GM03348 (cell line): ENCODE measurements around the gene HELZ.
"Not testable (repeated sequence)": the region's sequence is repeated elsewhere in the genome, so short reads cannot be mapped to it uniquely, and the experiment has no call there.

ENCODE experiments used
- DNase-seq: peaks from one replicate; pipeline ENCODE4 v3.0.0; 2012; ENCODE audit warnings: low spot score

HELZ gene

DNA sequence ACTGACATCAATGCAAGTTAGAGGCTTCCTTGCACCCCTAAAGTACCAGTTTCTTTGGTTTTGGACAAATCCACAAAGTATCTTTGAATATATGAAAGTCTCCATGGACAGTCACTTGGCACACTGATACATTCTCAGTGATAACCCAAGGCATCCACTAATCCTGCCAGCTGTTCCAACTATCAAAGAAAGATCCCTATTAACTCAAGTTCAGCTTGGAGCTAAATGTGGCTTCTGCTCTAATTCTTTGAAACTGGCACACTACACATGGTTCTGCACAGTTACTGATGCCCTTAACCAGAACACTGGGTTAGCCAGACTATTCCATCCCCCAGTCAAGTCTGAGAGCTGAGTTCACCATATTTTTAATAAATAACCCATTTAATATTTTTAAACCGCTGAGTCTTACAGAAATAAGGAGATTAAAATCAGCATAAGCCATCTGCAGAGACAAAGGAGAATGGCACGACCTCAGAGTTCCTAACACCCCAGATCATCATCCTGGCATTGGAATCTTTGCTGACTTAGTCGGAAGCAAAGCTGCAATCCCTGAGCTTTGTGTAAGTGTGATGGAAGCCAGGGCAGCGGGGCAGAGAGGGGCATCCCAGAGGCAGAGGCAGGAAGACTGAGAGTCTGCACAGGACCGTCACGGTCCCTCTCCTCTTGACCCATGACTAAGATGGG is 194.4 kb downstream of the HELZ start:
- DNase-seq = no peak

DNA sequence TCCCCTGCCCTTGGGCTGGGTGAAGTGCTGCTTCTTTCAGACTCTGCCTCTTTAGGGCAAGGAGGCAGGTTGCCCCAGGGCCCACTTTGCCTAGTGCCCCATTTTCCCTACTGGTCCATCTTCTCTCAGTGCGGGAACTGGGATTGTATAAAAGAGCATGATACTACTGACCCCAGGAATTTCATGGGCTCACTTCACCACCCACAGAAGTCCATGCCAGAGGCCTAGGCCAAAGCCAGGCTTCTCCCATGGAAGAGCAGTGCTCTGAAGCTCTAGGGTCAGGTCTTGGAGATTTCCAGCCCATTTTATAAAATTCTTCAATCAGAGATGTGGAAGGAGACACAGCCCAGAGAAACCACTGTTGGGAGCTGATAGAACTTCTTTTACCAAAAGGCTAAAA is 194.9 kb downstream of the HELZ start:
- no peak for DNase-seq

DNA sequence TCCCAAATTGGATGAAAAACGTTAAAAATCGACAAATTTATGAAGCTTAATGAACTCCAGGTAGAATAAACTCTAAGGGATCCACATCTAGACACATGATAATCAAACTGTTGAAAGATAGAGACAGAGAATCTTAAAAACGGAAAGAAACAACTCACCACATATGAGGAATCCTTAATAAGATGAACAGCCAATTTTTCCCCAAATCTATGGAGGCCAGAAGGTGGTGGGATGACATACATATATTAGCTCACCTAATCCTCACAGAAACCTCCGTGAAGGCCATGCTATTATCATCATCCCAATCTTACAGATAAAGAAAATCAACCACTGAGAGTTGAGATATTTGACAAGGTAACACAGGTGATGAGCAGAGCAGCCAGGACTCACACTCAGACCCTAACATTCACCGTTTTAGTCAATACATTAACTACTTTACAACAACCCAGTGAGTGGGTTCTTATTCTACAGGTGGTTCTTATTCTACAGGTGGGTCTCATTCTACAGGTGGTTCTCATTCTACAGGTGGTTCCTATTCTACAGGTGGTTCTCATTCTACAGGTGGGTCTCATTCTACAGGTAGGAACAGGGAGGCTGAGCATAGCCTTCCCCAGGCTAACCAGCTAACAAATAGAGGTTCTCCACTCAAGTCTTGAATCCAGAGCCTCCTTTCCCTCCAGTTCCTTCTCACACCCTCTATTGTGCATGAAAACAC is 195.8 kb downstream of the HELZ start:
- DNase-seq = no peak

DNA sequence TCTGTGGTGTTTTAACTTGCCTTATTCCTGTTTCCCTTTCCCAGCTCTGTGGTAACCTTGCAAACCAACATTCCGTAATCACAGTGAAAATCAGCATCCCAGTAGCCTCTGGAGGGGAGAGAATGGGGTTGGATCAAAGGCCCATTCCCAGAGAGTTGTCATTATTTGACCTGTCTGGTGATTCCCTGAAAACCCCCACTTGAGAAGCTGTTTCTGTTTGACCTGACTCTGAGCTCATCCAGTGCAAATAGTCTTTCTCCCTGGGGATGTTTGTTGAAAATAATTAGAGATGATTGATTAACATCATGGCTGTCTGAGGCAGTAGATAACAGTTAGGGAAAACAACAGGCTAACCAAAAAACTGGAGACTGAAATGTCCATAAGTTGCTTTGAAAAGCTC is 197.6 kb downstream of the HELZ start:
- DNase-seq = no peak

DNA sequence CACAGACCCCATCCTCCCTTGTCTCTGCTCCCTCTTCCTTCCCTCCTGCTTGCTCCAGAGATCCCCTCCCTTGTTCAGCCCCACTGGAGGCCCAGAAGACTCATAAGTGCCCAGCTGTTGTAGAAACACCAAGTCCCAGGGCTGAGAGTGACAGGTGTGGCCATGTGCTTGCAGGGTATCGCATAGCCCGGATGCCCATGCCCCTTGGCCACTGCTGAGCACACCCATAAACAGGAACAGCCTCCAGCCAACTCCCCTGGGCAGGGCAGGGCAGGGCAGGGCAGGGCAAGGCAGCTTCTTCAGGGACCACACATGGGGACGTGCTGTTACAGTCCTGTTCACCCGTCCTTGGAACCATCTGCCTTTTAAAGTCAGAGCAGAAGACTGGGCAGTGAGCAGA is 198.6 kb downstream of the HELZ start:
- no peak for DNase-seq

DNA sequence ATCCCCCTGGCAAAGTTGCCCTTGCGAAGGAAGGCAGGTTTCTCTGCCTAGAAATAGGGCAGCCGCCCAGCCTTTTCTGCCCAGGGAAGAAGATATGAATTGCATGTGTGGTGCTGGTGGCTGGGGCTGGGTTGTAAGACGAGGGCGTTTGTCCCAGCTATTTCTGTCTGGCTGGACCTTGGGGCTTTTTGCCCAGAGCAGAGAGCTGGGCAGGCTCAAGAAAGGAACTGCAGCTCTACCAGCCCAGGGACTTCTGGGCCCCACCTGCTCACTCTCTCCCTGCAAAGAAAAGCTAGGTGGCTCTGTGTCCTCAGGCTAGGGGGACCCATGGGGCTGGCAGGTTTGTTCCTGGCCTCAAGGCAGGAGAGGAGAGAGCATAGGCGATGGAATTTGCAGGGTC is 200.1 kb downstream of the HELZ start:
- DNase-seq = no peak

DNA sequence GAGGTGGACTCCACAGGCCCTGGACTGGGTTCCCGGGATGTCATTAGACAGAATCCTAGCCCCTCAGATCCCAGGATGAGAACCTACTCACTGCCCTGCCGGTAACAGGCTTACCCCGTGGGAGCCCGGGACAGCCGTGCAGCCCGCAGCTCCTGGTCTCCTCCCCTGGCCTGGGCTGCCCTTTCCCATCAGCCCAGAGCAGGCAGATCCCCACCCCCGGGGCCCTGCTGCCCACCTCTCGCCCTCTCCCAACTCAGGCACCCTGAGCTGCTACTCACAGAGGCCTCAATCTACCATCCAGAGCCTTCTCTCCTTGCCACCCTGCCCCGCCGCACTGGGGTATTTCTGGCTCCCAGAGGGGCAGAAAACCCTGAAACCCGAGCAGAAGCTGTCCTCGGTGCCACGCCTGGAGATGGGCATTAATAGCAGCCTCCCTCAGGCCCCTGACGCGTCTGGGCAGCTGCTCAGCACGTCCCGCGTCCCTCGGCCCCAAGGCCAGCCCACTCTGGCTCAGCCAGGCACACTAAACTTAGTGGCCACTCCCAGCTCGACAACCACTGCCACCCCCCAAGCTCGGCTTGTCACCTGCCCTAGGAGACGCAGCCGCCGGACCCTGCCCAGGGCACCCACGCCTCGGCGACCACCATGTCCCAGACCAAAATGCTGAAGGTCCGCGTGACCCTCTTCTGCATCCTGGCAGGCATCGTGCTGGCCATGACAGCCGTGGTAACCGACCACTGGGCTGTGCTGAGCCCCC is 200.8 kb downstream of the HELZ start, which contains the start of gene CACNG1:
Gene CACNG1, plus strand, starts transcription at position 539 of the 757 bp plus-strand sequence. Its CDS starts 107 bp downstream, at position 646.
- no peak for DNase-seq

DNA sequence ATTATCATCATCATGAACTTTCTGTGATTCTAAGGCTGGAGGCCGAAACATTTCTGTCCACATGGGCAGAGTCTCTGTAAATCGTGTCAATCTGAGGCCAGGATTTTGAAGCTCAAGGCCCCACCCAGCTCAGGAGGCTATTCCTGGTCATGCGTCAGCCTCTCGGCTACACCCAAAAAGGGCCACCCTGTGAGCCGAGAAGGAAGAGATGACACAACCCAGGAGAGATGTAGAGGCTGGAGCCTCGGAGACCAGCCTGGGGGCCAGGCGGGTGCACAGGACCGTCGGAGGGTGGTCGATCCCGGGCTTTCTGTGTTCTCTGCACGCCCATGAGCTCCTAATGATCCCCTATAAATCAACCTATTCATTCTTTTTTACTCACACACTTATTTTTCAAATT is 201.7 kb downstream of the HELZ start:
- no peak for DNase-seq

DNA sequence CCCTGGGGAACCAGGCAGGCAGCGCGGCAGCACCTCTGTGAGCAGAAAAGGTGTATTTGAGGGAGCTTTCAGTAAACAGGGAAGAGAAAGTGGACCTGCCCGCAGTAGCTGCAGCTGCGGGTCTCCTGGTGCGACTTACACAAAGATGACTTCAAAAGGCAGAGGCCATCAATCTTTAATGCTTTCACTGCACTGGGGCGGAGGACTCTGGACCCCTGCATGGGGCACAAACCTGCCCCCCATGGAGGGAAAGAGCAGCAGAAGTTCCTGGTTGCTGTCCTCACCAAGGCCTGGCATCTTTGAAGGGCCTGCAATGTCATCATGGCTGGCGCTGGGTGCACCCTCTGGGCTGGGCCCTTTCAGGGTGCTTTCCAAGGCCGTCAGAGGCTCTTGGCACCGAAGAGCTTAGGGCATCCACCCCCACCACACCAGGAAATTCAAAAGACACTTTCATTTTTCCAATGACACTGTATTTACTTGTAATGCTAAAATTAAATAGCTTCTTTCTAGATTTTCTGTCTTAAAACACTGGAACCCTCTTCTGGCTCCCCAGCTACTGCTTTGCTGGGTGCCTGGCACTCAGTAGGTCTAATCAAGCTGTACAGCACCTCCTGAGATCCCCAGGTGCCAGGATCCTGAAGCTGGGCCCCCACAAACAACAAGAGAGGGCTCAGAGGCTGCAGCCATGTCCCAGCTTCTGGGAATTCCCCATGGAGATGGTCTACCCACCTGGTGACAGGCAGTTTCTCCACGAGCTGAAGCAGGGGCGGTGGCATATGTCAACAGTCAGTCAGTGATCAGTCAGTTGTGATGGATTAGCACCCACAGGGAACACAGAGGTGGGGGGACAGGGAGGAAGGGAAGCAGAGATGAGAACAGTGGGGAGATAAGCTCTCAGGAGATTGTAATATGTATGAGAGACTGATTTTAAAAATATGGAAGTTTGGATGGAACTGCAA is 202.8 kb downstream of the HELZ start:
- DNase-seq = no peak

DNA sequence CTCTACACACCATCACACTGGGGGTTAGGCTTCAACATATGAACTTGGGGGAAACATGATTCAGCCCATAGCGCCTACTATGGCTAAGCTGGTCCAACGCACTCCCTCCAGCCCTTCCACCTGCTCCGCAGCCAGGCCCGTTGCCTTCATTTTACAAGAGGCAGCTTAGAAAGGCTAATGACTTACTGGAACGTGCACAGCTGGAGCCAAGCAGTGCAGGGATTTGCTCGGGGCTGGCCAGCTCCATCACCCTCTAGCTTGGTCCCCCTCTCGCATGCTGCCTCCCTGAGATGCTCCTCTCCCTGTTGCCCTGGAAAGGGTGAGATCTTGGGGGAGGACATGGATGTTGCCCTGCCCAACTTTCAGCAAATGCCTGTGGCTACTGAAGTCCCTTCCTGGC is 203.5 kb downstream of the HELZ start:
- DNase-seq = no peak

DNA sequence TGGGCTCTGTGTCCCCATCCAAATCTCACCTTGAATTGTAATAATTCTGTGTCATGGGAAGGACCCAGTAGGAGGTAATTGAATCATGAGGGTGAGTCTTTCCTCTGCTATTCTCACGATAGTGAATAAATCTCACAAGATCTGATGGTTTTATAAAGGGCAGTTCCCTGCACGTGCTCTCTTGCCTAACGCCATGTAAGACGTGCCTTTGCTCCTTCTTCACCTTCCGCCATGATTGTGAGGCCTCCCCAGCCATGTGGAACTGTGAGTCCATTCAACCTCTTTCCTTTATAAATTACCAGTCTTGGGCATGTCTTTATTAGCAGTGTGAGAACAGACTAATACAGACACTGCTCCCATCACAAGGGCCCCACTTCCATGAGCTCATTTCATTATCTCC is 203.9 kb downstream of the HELZ start:
- DNase-seq = not testable (repeated sequence)

DNA sequence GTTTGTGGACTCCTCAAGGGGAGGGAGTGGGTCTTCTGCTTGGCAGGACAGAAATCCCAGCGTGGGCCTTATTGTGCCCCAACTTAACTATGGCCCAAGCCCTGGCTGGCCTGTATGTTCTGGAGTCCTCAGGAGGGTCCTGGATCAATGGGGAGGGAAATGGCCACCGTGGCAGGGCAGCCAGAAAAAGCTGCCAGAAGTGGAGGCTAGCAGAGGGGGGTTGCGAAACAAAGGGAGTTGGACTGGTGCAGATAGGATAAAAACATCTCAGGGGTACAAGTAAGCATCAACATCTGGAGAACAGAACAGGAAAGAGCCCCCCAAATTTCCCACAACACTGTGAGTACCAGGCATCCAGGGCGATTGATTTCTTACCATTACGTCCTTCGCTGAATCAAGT is 204.3 kb downstream of the HELZ start:
- no peak for DNase-seq

DNA sequence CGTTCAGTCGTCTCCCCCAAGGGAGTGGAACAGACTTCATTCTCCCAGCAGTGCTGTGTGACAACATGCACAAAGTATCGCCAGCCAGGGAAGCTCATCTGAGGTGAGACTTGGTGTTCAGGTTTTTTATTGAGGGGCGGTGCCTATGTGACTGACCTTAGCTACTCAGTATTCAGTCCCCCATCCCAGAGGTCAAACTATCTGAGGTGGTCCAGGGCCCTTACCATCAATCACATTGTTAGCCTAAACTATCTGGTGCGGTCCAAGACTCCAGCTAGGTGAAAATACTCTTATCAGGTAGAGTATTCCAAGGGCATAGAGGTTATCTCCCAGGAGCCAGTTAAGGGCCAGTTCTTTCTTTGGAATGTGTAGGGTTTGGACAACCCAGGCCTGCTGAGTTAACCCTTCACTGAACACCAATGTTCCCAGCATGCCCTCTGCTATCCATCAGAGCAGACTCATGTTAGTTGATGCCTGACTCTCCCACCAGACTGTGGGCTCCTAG is 206.1 kb downstream of the HELZ start:
- DNase-seq = no peak

DNA sequence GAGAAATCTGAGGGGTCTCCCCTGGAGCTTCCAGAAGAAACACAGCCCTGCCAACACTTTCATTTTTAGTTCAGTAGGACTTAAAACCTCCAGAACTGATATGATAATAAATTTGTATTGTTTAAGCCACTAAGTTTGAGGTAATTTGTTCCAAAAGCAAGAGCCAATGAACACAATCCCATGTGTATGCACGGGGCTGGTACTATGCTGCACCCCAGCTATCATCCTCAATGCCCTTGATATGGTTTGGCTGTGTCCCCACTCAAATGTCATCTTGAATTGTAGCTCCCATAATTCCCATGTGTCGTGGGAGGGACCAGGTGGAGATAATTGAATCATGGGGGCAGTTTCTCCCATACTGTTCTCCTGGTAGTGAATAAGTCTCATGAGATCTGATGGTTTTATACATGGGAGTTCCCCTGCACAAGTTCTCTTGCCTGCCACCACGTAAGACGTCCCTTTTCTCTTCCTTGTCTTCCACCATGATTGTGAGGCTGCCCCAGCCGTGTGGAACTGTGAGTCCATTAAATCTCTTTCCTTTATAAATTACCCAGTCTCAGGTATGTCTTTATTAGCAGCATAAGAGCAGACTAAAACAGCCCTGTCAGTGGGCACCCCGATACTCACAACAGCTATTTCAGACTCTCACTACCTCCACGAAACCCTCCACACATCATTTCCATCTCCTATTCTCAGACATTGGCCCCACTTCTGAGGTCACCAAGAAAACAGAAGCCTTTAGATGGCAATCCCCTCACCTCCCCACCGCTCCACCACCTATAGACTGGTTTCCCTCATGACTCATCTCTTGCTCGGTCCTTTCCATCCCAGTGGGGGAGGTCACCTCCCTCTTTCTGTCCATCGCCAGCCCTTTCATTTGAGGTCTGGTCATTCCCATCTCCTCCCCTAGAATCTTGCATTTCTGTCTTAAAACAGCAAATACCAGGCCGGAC is 209.6 kb downstream of the HELZ start:
- no peak for DNase-seq

DNA sequence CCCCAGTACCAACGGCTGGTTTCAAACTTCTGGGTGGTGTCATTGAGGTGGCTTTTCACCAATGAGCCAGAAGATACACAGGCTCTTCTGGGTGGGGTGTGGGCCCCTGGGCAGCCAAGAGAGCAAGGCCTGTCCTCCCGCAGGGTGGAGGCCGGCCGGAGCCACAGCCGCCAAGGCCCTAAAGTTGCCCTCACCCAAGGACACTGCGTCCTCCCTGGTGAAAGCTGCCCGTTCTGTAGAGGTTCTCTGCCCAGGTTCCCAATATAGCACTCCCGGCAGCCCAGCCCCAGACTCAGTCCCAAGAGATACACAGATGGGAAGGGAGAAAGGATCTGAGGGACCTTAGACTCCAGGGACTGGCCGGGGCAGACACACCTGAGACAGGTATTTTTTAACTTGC is 211.4 kb downstream of the HELZ start:
- DNase-seq = no peak

DNA sequence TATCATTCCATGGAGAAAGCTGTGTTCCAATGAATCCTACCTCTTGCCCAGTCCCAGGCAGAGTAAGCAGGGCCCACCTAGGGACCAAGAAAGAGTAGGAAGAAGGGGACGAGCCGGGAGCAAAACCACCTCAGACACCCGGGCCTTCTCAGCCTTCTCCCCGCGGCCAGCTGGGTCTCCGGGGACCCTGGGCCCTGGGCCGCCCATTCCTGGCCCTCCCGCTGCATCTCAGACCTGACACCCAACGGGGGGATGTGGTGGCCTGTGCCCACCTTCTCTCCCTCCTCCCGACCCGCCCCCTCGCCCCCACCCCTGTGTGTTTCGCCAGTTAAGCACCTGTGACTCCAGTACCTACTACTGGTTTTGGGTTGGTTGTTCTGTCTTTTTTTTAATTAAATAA is 212.0 kb downstream of the HELZ start:
- DNase-seq = no peak

DNA sequence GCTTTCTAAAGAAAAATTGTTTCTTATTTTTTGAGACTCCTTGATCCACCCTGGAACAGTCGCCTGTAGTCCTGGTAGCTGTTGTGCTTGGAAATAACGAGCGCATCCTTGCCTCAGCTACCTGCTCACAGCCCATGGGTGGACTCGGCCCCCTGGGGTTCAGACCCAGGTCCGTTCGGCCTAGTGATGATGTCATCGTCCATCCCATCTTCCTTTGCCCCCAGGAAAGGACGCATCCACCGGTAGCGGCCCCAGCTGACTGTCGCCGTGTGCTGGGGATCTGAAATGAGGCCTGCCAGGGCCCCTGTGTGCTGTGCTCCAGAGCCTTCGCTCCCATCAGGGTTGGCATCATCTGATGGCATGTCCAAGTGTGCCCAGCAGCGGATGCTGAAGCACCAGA is 212.6 kb downstream of the HELZ start:
- DNase-seq = no peak

DNA sequence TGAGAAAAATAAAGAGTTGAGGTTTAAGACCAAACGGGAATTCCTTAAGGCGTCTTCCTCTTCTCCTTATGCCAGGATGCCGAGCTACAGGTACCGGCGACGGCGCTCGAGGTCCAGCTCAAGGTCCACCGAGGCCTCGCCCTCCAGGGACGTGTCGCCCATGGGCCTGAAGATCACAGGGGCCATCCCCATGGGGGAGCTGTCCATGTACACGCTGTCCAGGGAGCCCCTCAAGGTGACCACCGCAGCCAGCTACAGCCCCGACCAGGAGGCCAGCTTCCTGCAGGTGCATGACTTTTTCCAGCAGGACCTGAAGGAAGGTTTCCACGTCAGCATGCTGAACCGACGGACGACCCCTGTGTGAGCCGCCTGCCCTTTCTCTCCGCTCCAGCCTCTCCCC is 214.4 kb downstream of the HELZ start:
- DNase-seq = no peak

DNA sequence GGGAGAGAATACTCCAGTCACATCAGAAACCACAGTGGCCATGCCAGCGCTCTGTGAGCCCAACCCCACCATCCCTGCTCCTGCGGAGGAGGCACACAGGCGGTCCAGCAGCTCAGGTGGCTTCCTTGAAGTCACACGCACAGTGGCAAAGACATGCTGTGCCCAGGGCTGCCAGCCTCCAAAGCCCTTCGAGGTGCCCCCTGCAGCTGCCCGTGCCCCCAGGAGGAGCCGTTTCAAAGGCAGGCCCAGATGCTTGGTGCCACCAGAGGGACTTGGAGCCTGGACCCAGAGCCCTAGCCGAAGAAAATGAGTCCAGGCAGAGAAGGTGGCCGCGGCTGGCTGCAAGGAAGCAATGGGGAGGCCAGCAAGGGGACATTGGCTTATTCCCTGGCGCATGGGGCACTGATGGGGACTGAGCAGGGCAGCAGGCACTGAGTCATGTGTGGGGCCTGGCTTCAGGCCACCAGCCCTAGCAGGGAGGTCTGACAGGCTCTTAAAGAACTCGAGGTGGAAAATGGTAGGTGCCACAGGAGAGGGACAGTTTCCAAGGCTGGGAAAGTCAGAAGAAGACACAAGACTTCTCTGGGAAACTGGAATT is 217.9 kb downstream of the HELZ start:
- DNase-seq = peak; percentile 41

DNA sequence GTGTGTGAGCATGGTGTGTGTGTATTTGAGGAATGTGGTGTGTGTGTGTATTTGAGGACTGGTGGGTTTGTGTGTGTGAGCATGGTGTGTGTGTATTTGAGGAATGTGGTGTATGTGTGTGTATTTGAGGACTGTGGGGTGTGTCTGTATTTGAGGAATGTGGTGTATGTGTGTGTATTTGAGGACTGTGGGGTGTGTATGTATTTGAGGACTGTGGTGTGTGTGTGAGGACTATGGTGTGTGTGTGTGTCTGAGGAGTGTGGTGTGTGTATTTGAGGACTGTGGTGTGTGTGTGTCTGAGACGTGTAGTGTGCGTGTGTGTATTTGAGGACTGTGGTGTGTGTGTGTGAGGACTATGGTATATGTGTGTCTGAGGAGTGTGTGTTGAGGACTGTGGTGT is 218.7 kb downstream of the HELZ start:
- DNase-seq = no peak
